SK-N-SH (cell line): Measurements from ENCODE around the gene RABGAP1L.

ENCODE experiments used
- ELF1 ChIP-seq: IDR thresholded peaks from 2 replicates; pipeline ENCODE4 v1.4.0; 2012
- IRF3 ChIP-seq: fragments of 150-350 bp; IDR thresholded peaks from 2 replicates; pipeline ENCODE4 v1.6.1; 2016; ENCODE audit warnings: mild to moderate bottlenecking, low read depth, low read length
- NFIC ChIP-seq: IDR thresholded peaks from 2 replicates; pipeline ENCODE4 v1.4.0; 2012; ENCODE audit warnings: borderline replicate concordance
- RAD21 ChIP-seq: IDR thresholded peaks from 2 replicates; pipeline ENCODE4 v1.6.1; 2012; ENCODE audit warnings: mild to moderate bottlenecking, low read length
- REST ChIP-seq: IDR thresholded peaks from 2 replicates; pipeline ENCODE4 v1.6.1; 2012; ENCODE audit warnings: mild to moderate bottlenecking, low read depth, low read length, moderate library complexity
- TF ChIP-seq, protein P1 (sequence below): fragments of 200-600 bp; sonication (generic); IDR thresholded peaks from 2 replicates; pipeline ENCODE4 v1.6.1; 2017; ENCODE audit warnings: antibody characterized with exemption, mild to moderate bottlenecking, moderate library complexity

GRCh38 chr1:174190691-174191199, 31.4 kb downstream of the RABGAP1L start:
- no peak for TF ChIP-seq REST
- TF ChIP-seq, protein P1, sequence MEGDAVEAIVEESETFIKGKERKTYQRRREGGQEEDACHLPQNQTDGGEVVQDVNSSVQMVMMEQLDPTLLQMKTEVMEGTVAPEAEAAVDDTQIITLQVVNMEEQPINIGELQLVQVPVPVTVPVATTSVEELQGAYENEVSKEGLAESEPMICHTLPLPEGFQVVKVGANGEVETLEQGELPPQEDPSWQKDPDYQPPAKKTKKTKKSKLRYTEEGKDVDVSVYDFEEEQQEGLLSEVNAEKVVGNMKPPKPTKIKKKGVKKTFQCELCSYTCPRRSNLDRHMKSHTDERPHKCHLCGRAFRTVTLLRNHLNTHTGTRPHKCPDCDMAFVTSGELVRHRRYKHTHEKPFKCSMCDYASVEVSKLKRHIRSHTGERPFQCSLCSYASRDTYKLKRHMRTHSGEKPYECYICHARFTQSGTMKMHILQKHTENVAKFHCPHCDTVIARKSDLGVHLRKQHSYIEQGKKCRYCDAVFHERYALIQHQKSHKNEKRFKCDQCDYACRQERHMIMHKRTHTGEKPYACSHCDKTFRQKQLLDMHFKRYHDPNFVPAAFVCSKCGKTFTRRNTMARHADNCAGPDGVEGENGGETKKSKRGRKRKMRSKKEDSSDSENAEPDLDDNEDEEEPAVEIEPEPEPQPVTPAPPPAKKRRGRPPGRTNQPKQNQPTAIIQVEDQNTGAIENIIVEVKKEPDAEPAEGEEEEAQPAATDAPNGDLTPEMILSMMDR: no peak
- TF ChIP-seq ELF1: no peak
- TF ChIP-seq RAD21: no peak
- TF ChIP-seq NFIC: no peak
- no peak for TF ChIP-seq IRF3
